ENCODE measurements around the gene LRRIQ1.
"Not testable (repeated sequence)": the region's sequence is repeated elsewhere in the genome, so short reads cannot be mapped to it uniquely, and the experiment has no call there.

Gene LRRIQ1

DNA sequence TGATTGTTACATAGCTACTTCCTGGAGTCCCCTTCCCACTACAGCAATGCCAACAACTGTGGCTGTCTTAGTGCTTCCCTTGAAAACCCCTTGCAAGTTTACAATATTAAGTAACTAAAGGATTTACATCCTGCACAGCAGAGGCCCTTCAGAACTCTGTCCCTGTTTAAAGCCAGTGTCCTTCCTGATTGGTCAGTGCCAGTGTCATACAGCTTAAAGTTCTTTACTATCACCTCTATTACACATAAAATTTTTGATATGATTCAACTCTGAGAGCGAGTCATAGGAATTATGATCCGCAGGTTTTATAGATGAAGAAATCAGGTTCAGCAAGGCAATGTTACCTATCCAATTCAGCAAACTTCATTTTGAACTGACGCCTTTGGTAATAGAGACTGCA is 152.5 kb downstream of the LRRIQ1 start:
- Histone ChIP-seq H3K27me3 (ENCODE audit: control insufficient read depth, insufficient read depth, low read length) (no peaks in the 10 kb centered on the region), H3K9ac (ENCODE audit: low read depth, low read length) (no peak overlapping the region), H3K27ac (ENCODE audit: low read depth, low read length) (no peak overlapping the region), H3K36me3 (ENCODE audit: control insufficient read depth, insufficient read depth, low read length) (no peaks in the 10 kb centered on the region), H3K4me1 (ENCODE audit: control insufficient read depth, insufficient read depth, low read length) (no peaks in the 10 kb centered on the region), H3K9me3 (ENCODE audit: control insufficient read depth, insufficient read depth, low read length) (no peaks in the 10 kb centered on the region), H3K4me3 (ENCODE audit: low read depth, low read length) (no peak overlapping the region)

DNA sequence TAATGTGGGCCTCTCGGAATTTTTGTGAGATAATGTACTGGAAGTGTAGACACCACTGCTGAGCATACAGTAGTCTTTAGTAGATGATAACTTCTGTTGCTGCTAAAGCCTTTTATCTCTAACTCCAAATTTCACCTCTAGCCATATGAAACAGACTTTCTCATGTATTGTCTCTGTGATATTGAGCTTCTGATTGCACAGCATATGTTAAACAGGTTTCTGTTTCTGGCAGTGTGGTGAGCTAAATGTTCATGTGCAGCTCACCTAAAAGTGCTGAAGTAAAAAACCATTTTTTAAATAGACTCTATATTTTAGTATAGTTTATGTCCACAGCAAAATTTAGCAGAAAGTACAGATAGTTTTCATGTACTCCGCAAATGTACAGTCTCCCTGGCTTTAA is 154.6 kb downstream of the LRRIQ1 start:
- no peaks in the 10 kb centered on the region for H3K27me3 ChIP-seq (ENCODE audit: control insufficient read depth, insufficient read depth, low read length)
- H3K36me3 ChIP-seq (ENCODE audit: control insufficient read depth, insufficient read depth, low read length): no peaks in the 10 kb centered on the region
- H3K9ac ChIP-seq (ENCODE audit: low read depth, low read length): no peak overlapping the region
- no peak overlapping the region for H3K27ac ChIP-seq (ENCODE audit: low read depth, low read length)
- H3K9me3 ChIP-seq (ENCODE audit: control insufficient read depth, insufficient read depth, low read length): no peaks in the 10 kb centered on the region
- no peak overlapping the region for H3K4me3 ChIP-seq (ENCODE audit: low read depth, low read length)
- H3K4me1 ChIP-seq (ENCODE audit: control insufficient read depth, insufficient read depth, low read length): no peaks in the 10 kb centered on the region

DNA sequence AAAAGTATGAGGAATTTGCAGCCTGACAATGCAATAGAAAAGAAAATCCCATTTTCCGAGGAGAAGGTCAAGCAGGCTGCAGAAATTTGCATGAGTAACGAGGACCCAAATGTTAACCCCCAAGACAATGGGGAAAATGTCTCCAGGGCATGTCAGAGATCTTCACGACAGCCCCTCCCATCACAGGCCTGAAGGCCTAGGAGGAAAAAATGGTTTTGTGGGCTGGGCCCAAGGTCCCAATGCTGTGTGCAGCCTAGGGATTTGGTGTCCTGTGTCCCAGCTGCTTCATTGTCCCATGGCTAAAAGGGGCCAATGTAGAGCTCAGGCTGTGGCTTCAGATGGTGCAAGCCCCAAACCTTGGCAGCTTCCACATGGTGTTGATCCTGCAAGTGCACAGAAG is 167.7 kb downstream of the LRRIQ1 start:
- H3K27me3 ChIP-seq (ENCODE audit: control insufficient read depth, insufficient read depth, low read length); H3K9ac ChIP-seq (ENCODE audit: low read depth, low read length); H3K4me1 ChIP-seq (ENCODE audit: control insufficient read depth, insufficient read depth, low read length); H3K36me3 ChIP-seq (ENCODE audit: control insufficient read depth, insufficient read depth, low read length); H3K27ac ChIP-seq (ENCODE audit: low read depth, low read length); H3K4me3 ChIP-seq (ENCODE audit: low read depth, low read length): not testable (repeated sequence)
- H3K9me3 ChIP-seq (ENCODE audit: control insufficient read depth, insufficient read depth, low read length): peaks cover 21% of the 10 kb centered on the region

DNA sequence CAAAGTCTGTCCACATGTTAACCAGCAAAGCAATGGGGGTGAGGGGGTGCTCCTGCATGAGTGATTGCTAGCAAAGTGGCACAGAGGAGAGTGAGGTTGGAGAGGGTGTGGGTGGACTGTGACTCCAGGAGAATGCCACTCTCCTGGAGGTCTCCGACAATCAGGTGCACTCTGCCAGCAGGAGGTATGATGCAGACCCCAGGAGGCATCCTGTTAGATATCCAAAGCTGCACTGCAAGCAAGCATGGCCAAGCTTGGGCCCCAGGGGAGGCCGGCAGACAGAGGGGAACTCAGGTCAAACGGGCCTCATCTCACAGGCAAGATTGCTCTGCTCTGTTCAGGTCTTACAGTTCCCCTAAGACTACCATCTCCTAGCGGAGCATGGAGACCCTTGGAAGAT is 170.4 kb downstream of the LRRIQ1 start:
- Histone ChIP-seq H3K9ac (ENCODE audit: low read depth, low read length) (no peak overlapping the region), H3K4me3 (ENCODE audit: low read depth, low read length) (no peak overlapping the region)

DNA sequence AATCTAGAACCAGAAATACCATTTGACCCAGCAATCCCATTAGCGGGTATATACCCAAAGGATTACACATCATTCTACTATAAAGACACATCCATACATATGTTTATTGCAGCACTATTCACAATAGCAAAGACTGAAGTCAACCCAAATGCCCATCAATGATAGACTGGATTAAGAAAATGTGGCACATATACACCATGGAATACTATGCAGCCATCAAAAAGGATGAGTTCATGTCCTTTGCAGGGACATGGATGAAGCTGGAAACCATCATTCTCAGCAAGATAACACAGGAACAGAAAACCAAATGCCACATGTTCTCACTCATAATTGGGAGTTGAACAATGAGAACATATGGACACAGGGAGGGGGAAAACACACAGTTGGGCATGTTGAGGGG is 188.2 kb downstream of the LRRIQ1 start:
- H3K9me3 ChIP-seq (ENCODE audit: control insufficient read depth, insufficient read depth, low read length); H3K9ac ChIP-seq (ENCODE audit: low read depth, low read length); H3K4me3 ChIP-seq (ENCODE audit: low read depth, low read length); H3K36me3 ChIP-seq (ENCODE audit: control insufficient read depth, insufficient read depth, low read length); H3K27ac ChIP-seq (ENCODE audit: low read depth, low read length); H3K27me3 ChIP-seq (ENCODE audit: control insufficient read depth, insufficient read depth, low read length); H3K4me1 ChIP-seq (ENCODE audit: control insufficient read depth, insufficient read depth, low read length): not testable (repeated sequence)

More for the DNA sequence above, 170.4 kb downstream of the LRRIQ1 start:
- no peaks in the 10 kb centered on the region for H3K4me1 ChIP-seq (ENCODE audit: control insufficient read depth, insufficient read depth, low read length)
- H3K27ac ChIP-seq (ENCODE audit: low read depth, low read length): no peak overlapping the region
- H3K27me3 ChIP-seq (ENCODE audit: control insufficient read depth, insufficient read depth, low read length): no peaks in the 10 kb centered on the region
- no peaks in the 10 kb centered on the region for H3K36me3 ChIP-seq (ENCODE audit: control insufficient read depth, insufficient read depth, low read length)
- H3K9me3 ChIP-seq (ENCODE audit: control insufficient read depth, insufficient read depth, low read length): peaks cover 21% of the 10 kb centered on the region

DNA sequence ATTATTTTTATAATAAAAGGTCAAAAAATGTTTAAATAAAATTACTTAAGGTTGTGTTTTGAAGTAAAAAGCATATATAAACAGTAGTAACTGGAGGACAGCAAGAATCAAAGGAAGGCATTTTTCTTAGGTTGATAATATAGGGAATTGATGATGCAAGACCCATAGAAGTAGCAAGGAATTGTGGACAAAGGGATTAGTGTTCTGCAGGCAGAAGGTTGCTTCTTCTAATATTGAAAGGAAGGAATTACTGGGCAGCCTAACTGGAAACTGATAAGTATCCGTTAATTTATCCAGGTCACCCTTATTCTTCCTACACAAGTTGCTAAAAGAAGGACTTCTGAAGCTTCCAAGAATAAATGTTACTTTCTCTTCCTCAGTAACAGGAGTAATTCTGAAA is 189.3 kb downstream of the LRRIQ1 start:
- Histone ChIP-seq H3K4me1 (ENCODE audit: control insufficient read depth, insufficient read depth, low read length) (no peaks in the 10 kb centered on the region), H3K9me3 (ENCODE audit: control insufficient read depth, insufficient read depth, low read length) (no peaks in the 10 kb centered on the region), H3K27me3 (ENCODE audit: control insufficient read depth, insufficient read depth, low read length) (no peaks in the 10 kb centered on the region), H3K27ac (ENCODE audit: low read depth, low read length) (no peak overlapping the region), H3K36me3 (ENCODE audit: control insufficient read depth, insufficient read depth, low read length) (no peaks in the 10 kb centered on the region), H3K9ac (ENCODE audit: low read depth, low read length) (no peak overlapping the region), H3K4me3 (ENCODE audit: low read depth, low read length) (no peak overlapping the region)

DNA sequence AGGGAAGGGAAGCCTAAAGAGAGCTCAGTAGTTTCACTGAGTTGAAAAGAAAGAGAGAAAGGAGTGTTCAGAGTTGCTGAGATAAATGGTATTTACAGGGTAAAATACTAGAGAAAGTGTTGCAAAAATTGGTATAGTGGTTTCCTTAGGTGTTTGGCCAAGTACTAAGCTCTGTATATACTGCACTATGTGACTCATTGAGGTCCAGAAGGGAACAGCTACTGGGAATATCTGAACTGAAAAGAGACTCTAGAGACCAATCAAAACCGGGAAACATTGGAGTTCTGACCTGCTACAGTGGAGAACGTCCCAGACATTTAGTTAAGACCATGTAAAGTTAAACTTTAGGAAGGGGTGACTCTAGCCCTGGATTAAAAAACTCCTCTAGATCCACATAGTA is 201.2 kb downstream of the LRRIQ1 start:
- no peak overlapping the region for H3K9ac ChIP-seq (ENCODE audit: low read depth, low read length)
- H3K4me3 ChIP-seq (ENCODE audit: low read depth, low read length): no peak overlapping the region
- H3K27ac ChIP-seq (ENCODE audit: low read depth, low read length): no peak overlapping the region
- no peaks in the 10 kb centered on the region for H3K36me3 ChIP-seq (ENCODE audit: control insufficient read depth, insufficient read depth, low read length)
- no peaks in the 10 kb centered on the region for H3K9me3 ChIP-seq (ENCODE audit: control insufficient read depth, insufficient read depth, low read length)
- no peaks in the 10 kb centered on the region for H3K4me1 ChIP-seq (ENCODE audit: control insufficient read depth, insufficient read depth, low read length)
- no peaks in the 10 kb centered on the region for H3K27me3 ChIP-seq (ENCODE audit: control insufficient read depth, insufficient read depth, low read length)

DNA sequence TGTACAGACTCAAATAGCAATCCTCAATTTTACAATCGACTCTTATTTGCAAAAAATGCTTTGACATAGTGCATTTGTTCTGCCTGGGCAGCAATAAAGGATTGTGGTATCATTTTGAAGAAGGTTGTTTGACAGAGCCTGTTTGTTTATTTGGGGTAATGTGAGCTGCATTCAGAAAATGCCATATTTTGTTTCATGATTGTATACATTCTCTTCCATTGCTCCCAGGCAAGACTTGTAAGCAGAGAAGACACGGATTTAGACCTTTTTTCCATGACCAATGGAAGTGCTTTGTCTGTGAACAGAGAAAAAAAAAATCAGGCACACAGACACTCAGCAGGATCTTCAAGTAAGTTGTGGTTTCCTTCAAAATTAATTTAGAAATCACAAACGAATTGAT is 208.4 kb downstream of the LRRIQ1 start:
- no peaks in the 10 kb centered on the region for H3K9me3 ChIP-seq (ENCODE audit: control insufficient read depth, insufficient read depth, low read length)
- H3K9ac ChIP-seq (ENCODE audit: low read depth, low read length): no peak overlapping the region
- H3K4me1 ChIP-seq (ENCODE audit: control insufficient read depth, insufficient read depth, low read length): no peaks in the 10 kb centered on the region
- no peak overlapping the region for H3K27ac ChIP-seq (ENCODE audit: low read depth, low read length)
- H3K4me3 ChIP-seq (ENCODE audit: low read depth, low read length): no peak overlapping the region
- H3K27me3 ChIP-seq (ENCODE audit: control insufficient read depth, insufficient read depth, low read length): no peaks in the 10 kb centered on the region
- H3K36me3 ChIP-seq (ENCODE audit: control insufficient read depth, insufficient read depth, low read length): no peaks in the 10 kb centered on the region

DNA sequence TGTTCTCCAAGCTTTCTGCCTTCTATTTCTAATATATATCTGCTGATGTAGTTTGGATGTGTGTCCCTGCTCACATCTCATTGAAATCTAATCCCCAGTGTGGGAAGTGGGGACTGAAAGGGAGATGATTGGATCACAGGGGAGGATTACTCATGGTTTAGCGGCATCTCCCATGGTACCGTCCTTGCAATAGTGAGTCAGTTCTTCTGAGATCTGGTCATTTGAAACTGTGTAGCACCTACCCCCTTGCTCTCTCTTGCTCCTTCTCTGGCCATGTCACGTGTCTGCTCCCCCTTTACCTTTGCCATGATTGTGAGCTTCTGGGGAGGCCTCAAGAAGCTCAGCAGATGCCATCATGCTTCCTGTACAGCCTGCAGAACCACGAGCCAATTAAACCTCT is 217.7 kb downstream of the LRRIQ1 start:
- Histone ChIP-seq H3K27me3 (ENCODE audit: control insufficient read depth, insufficient read depth, low read length) (no peaks in the 10 kb centered on the region), H3K4me1 (ENCODE audit: control insufficient read depth, insufficient read depth, low read length) (no peaks in the 10 kb centered on the region), H3K9ac (ENCODE audit: low read depth, low read length) (no peak overlapping the region), H3K36me3 (ENCODE audit: control insufficient read depth, insufficient read depth, low read length) (no peaks in the 10 kb centered on the region), H3K27ac (ENCODE audit: low read depth, low read length) (no peak overlapping the region), H3K9me3 (ENCODE audit: control insufficient read depth, insufficient read depth, low read length) (no peaks in the 10 kb centered on the region), H3K4me3 (ENCODE audit: low read depth, low read length) (no peak overlapping the region)

DNA sequence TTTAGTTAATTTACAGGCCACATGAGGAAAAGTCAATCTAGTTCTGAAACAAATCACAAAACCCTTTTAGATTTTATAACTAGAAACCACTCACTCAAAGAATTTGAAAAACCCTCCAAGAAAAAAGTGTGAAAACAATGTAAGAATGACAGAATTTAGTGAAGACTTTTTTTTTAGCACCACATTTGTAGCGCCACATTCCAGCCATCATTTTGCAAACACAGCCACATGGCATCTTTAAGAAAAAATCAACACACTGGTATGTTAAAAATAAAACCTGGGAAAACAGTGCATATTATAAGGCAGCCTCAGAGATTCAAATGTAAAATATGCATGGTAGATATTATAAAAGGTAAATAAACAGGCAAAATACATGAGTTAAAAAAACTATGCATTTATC is 221.5 kb downstream of the LRRIQ1 start:
- Histone ChIP-seq H3K27me3 (ENCODE audit: control insufficient read depth, insufficient read depth, low read length) (no peaks in the 10 kb centered on the region), H3K27ac (ENCODE audit: low read depth, low read length) (no peak overlapping the region), H3K4me3 (ENCODE audit: low read depth, low read length) (no peak overlapping the region), H3K36me3 (ENCODE audit: control insufficient read depth, insufficient read depth, low read length) (no peaks in the 10 kb centered on the region), H3K9me3 (ENCODE audit: control insufficient read depth, insufficient read depth, low read length) (no peaks in the 10 kb centered on the region), H3K4me1 (ENCODE audit: control insufficient read depth, insufficient read depth, low read length) (no peaks in the 10 kb centered on the region), H3K9ac (ENCODE audit: low read depth, low read length) (no peak overlapping the region)

DNA sequence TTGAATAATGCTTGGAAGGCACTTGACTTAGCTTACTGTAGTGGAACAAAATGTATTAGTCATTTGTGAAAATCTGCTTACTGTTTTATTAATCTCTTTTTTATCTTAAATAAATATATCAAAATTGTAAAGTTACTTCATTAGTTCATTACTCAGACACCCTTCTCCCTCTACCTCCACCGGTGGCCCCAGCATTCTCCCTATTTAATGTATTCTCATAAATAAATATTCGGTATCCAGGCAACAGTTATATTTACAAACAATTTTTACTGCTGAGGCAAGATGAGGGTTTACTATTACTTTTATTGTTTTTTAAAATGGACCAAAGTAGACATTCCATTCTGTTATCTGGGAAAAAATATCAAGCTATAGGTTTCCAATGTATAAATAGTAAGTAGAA is 224.3 kb downstream of the LRRIQ1 start:
- no peak overlapping the region for H3K27ac ChIP-seq (ENCODE audit: low read depth, low read length)
- no peak overlapping the region for H3K4me3 ChIP-seq (ENCODE audit: low read depth, low read length)
- H3K36me3 ChIP-seq (ENCODE audit: control insufficient read depth, insufficient read depth, low read length): no peaks in the 10 kb centered on the region
- H3K4me1 ChIP-seq (ENCODE audit: control insufficient read depth, insufficient read depth, low read length): no peaks in the 10 kb centered on the region
- no peak overlapping the region for H3K9ac ChIP-seq (ENCODE audit: low read depth, low read length)
- H3K27me3 ChIP-seq (ENCODE audit: control insufficient read depth, insufficient read depth, low read length): no peaks in the 10 kb centered on the region
- H3K9me3 ChIP-seq (ENCODE audit: control insufficient read depth, insufficient read depth, low read length): no peaks in the 10 kb centered on the region

DNA sequence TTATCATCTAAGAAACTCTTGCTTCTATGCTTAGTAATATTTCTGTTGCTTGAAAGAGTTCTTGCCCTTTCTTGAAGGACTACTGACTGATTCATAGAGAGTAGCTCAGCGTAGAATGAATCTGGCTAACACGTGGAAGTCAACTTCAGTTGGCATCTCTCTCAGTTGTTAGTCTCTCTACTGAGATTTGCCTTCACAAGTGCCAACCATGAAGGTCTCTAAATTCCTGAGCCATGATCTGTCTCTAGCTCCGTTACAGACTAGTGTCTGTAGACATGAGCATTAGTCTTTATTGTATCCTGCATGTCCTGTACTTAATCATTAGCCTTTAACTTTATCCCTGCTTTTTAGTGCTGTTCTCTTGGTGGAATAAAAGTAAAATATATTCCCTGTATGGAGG is 224.7 kb downstream of the LRRIQ1 start:
- H3K4me1 ChIP-seq (ENCODE audit: control insufficient read depth, insufficient read depth, low read length): no peaks in the 10 kb centered on the region
- no peaks in the 10 kb centered on the region for H3K36me3 ChIP-seq (ENCODE audit: control insufficient read depth, insufficient read depth, low read length)
- H3K27me3 ChIP-seq (ENCODE audit: control insufficient read depth, insufficient read depth, low read length): no peaks in the 10 kb centered on the region
- H3K4me3 ChIP-seq (ENCODE audit: low read depth, low read length): no peak overlapping the region
- no peak overlapping the region for H3K9ac ChIP-seq (ENCODE audit: low read depth, low read length)
- H3K27ac ChIP-seq (ENCODE audit: low read depth, low read length): no peak overlapping the region
- no peaks in the 10 kb centered on the region for H3K9me3 ChIP-seq (ENCODE audit: control insufficient read depth, insufficient read depth, low read length)
